Stimulated activated CD8-positive, alpha-beta memory T cell treated with anti-CD3 and anti-CD28 coated beads, Interleukin-2, amount 100 ng/mL, for 1 hour (primary cell): Measurements from ENCODE around the gene HTR6.

Experiments
- DNase-seq, 2 donors: peaks; one replicate each; pipeline ENCODE4 v3.0.0-alpha.2; 2020; ENCODE audit warnings: low read depth in 2 of 2

Gene HTR6

GRCh38 chr1:19656780-19657466 is 7.8 kb upstream of the HTR6 start:
- no peak for DNase-seq

- no peak for DNase-seq
Measured at GRCh38 chr1:19657511-19657910, 7.2 kb upstream of the HTR6 start.

DNA sequence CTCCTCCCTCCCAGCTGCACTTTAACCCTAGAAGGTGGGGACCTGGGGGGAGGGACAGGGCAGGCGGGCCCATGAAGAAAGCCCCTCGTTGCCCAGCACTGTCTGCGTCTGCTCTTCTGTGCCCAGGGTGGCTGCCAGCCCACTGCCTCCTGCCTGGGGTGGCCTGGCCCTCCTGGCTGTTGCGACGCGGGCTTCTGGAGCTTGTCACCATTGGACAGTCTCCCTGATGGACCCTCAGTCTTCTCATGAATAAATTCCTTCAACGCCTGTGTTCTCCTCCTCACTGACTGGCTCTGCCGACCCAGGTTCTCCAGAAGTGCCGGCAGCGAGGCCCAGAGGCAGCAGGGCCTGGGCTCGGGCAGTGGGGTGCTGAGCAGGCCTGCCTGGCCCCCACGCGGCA is 6.5 kb upstream of the HTR6 start:
- no peak for DNase-seq

GRCh38 chr1:19661721-19662228 is 2.9 kb upstream of the HTR6 start:
- no peak for DNase-seq

DNA sequence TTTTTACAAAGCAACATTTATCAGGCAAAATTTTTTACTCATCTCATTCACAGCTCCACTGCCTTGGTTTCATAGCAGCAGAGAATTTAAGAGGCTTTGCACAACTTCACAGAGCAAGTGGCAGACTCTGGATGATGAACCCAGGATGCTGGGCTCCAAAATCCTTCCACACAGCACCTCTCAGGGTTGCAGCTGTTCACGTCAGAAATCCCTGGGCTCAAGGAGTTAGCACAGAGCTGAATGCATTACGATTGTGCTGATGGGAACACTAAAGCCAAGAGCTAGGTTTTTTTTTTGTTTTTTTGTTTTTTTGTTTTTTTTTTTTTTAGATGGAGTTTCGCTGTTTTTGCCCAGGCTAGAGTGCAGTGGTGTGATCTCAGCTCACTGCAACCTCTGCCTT is 2.4 kb upstream of the HTR6 start:
- DNase-seq, result no peak

GRCh38 chr1:19665186-19665495 is 466 bp downstream of the HTR6 start:
- DNase-seq, result no peak

GRCh38 chr1:19665496-19666465 is 1.1 kb downstream of the HTR6 start:
- DNase-seq, result no peak

DNA sequence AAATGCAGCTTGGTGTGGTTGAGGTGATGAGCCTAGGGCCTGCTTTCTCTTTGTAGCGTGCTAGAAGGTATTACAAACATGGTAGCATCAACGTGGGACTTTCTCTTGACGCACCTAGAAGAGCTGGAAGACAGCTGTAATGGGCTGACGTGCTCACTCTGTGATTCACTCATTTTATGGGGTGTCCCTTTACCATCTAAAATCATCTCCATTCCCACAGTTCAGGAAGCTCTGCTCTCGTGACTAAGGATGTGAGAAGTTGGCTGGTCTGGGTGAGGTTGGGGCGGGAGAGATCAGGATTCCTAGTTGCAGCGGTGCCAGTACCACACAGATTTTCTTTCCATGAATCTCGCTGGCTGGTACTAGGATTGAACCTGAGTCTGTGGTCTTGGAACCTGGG is 4.2 kb downstream of the HTR6 start:
- no peak for DNase-seq

DNA sequence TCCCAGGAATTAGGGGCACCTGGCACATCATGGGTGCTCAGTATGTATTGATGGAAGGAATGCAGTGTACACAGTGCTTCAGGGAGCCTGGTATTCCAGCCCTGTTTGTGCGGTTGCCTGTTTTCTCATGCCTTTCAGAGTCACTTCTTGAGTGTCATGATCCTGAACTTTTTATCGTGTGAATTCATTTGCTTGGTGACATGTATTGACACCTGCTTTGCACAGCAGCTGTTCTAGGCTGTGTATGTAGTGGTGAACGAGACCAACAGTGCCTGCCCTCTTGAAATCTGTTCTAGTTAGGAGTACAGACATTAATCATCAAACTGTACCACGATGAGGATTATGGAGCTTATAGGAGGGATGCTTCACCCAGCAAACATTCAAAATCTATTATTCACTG is 6.1 kb downstream of the HTR6 start:
- no peak for DNase-seq

GRCh38 chr1:19672237-19672636 is 7.6 kb downstream of the HTR6 start:
- no peak for DNase-seq

GRCh38 chr1:19675797-19676196 is 11.1 kb downstream of the HTR6 start:
- DNase-seq, result no peak

GRCh38 chr1:19676438-19676922 is 11.8 kb downstream of the HTR6 start:
- no peak for DNase-seq

GRCh38 chr1:19678493-19678892 is 13.8 kb downstream of the HTR6 start:
- DNase-seq, result no peak

GRCh38 chr1:19678931-19679453 is 14.3 kb downstream of the HTR6 start:
- no peak for DNase-seq

DNA sequence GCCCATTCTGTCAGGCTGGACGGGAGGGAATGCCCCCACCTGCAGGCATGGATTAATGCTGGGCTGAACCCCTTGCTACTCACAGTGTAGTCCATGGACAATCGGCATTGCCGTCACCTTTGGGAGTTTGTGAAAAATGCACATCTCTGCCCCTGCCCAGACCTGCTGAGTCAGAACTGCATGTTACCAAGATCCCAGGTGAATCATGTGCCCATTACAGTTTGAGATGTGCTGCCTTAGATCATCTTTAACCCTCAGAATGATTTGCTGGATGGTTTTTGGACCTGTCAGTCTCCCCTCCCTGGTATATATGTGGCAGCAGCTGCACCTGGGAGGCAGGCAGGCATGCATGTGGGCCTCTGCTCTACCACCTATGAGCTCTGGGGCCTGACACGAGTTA is 15.0 kb downstream of the HTR6 start:
- DNase-seq, result no peak

- no peak for DNase-seq
Measured at GRCh38 chr1:19680644-19681043, 16.0 kb downstream of the HTR6 start.

- DNase-seq, result no peak
Measured at GRCh38 chr1:19682257-19682656, 17.6 kb downstream of the HTR6 start.

GRCh38 chr1:19682901-19683300 is 18.2 kb downstream of the HTR6 start:
- no peak for DNase-seq

- DNase-seq, result no peak
Measured at GRCh38 chr1:19683351-19683750, 18.7 kb downstream of the HTR6 start.

DNA sequence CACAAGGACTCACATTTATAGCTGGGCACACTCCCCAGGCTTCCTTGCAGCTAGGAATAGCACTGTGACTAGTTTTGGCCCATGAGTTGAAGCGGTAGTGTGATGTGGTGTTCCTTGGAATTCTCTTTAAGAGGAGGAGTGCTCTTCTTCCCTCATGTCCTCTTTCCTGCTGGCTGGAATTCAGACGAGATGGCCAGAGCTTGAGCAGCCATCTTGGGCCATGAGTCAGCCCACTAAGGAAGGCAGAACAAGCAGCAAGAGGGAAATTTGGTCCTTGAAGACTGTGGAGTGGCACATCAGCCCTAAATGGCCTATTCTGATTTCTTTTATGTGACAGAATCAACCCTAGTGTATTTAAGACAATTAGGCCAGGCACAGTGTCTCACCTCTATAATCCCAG is 20.0 kb downstream of the HTR6 start:
- DNase-seq, result no peak

DNA sequence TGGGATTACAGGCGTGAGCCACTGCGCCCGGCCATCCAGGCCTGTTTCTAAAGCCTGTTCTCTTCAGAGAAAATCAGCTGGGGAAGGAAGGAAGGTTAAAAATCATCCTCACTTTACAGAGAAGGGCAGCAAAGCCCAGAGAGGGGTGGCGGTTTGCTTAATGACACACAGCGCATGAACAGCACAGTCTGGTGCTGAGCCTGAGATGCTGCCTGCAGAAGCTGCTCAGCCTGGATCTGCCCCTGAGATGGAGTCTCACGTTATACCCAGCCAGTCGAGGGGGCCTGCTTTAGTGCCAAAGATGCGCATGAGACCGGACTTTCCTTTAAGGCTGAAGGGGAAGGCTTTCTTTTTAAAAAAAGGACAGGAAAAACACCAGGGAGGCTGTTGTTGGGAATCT is 21.3 kb downstream of the HTR6 start:
- DNase-seq, result no peak

DNA sequence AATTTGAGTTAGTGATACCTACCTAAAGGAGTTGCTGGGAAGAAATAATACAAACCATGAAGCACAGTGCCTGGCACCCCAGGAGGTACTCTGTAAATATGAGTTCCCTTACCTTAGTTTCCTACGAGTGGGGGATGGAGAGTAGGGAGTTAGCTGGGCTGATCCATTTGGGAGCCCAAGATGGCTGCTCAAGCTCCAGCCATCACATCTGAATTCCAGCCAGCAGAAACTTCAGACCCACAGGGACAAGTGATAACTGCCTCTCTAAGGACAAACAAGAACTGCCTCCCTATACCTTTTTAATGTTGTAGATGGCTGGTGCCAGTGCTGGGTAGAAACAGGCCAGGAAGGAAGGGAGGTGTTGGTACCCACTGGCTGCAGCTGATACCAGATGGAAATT is 22.7 kb downstream of the HTR6 start:
- DNase-seq, result no peak
